K562 (cell line): Measurements from ENCODE around the gene C4A. TPM values are rescaled to one million over a fixed set of nuclear protein-coding genes. Genes with fewer than 3 reads are reported as not detected.

Source experiments
- ARID2 ChIP-seq: fragments of 450-650 bp; IDR thresholded peaks from 2 replicates; pipeline ENCODE4 v1.6.1; 2017; ENCODE audit warnings: antibody characterized with exemption, mild to moderate bottlenecking
- CCNT2 ChIP-seq: IDR thresholded peaks from 2 replicates; pipeline ENCODE4 v1.6.1; 2011; ENCODE audit warnings: borderline replicate concordance, low read depth, mild to moderate bottlenecking, moderate library complexity, mixed read lengths, low read length; ENCODE audit not compliant: insufficient read length; ENCODE audit errors: extremely low read depth
- DPF2 ChIP-seq: fragments of 450-650 bp; IDR thresholded peaks from 2 replicates; pipeline ENCODE4 v1.6.1; 2016
- EHMT2 ChIP-seq: fragments of 450-650 bp; IDR thresholded peaks from 2 replicates; pipeline ENCODE4 v1.6.1; 2018; ENCODE audit warnings: antibody characterized with exemption
- HDAC3 ChIP-seq: fragments of 450-650 bp; IDR thresholded peaks from 2 replicates; pipeline ENCODE4 v1.6.1; 2018; ENCODE audit warnings: borderline replicate concordance, mild to moderate bottlenecking, moderate library complexity; ENCODE audit not compliant: partially characterized antibody
- HDGF ChIP-seq: fragments of 450-650 bp; IDR thresholded peaks from 2 replicates; pipeline ENCODE4 v1.6.1; 2016
- HMGN3 ChIP-seq: IDR thresholded peaks from 2 replicates; pipeline ENCODE4 v1.6.1; 2011; ENCODE audit warnings: borderline replicate concordance, low read depth, mild to moderate bottlenecking, mixed read lengths, low read length; ENCODE audit not compliant: insufficient read length; ENCODE audit errors: extremely low read depth
- MEF2A ChIP-seq: IDR thresholded peaks from 2 replicates; pipeline ENCODE4 v1.6.1; 2011; ENCODE audit warnings: low read depth, mild to moderate bottlenecking, low read length, moderate library complexity; ENCODE audit not compliant: control insufficient read depth
- NCOR1 ChIP-seq: fragments of 450-650 bp; IDR thresholded peaks from 2 replicates; pipeline ENCODE4 v1.6.1; 2016; ENCODE audit warnings: mild to moderate bottlenecking, moderate library complexity
- RAD21 ChIP-seq, 2 experiments: fragments of 250-450 bp in 1 of 2; fragments of 450-650 bp in 1 of 2; sonication (Bioruptor Pico) in 1 of 2; formaldehyde crosslinking in 1 of 2; IDR thresholded peaks in 1 of 2; conservative IDR thresholded peaks in 1 of 2; 2 replicates each; pipeline versions ENCODE4 v1.4.0 to v1.8.0; 2020 to 2022; ENCODE audit warnings: mild to moderate bottlenecking in 2 of 2, moderate library complexity in 1 of 2
- RUNX1 ChIP-seq: sonication (generic); IDR thresholded peaks from 2 replicates; pipeline ENCODE4 v1.6.1; 2016; ENCODE audit warnings: antibody characterized with exemption, low read depth
- SUPT5H ChIP-seq: fragments of 450-650 bp; IDR thresholded peaks from 2 replicates; pipeline ENCODE4 v1.6.1; 2016
- TRIM28 ChIP-seq: fragments of 450-650 bp; IDR thresholded peaks from 2 replicates; pipeline ENCODE4 v1.6.1; 2017
- ZNF143 ChIP-seq: sonication (generic); formaldehyde crosslinking; IDR thresholded peaks from 2 replicates; pipeline ENCODE4 v1.9.0; 2022; ENCODE audit warnings: mild to moderate bottlenecking, missing genetic modification reagents
- ZNF354B ChIP-seq: fragments of 250-450 bp; sonication (Bioruptor Pico); IDR thresholded peaks from 2 replicates; pipeline ENCODE4 v1.4.0; 2020
- ZSCAN32 ChIP-seq: fragments of 450-650 bp; formaldehyde crosslinking; IDR thresholded peaks from 2 replicates; pipeline ENCODE4 v1.4.0; 2020; ENCODE audit warnings: mild to moderate bottlenecking, moderate library complexity
- polyA plus RNA-seq, 8 experiments: library from polyadenylated mRNA; depleted of rRNA in 4 of 8; stranded (reverse) in 5 of 8; unstranded in 3 of 8; fragments of >200 nt; fragmentation: Nextera tagmentation in 2 of 8; fragmentation: Illumina TruSeq in 1 of 8; extraction: Ambion mirVana in 2 of 8; extraction: Trizol in 1 of 8; gene quantifications; 2 replicates each; pipeline versions ENCODE4 v1.2.1 to v1.2.3, GENCODE V29; 2011 to 2014; ENCODE audit warnings: inconsistent platforms in 1 of 8, missing spikeins in 1 of 8
- total RNA-seq, 7 experiments: library from RNA; depleted of rRNA in 6 of 7; stranded (reverse); fragments of >200 nt in 6 of 7; fragmentation: Illumina TruSeq in 2 of 7; extraction: Trizol in 2 of 7; gene quantifications; 2 replicates each; pipeline versions ENCODE4 v1.2.1 to v1.2.3, GENCODE V29; 2011 to 2021; ENCODE audit warnings: low replicate concordance in 1 of 7
- TF ChIP-seq, protein P1 (sequence below): fragments of 250-450 bp; sonication (Bioruptor Pico); IDR thresholded peaks from 2 replicates; pipeline ENCODE4 v1.8.0; 2021; ENCODE audit warnings: mild to moderate bottlenecking, moderate library complexity
- TF ChIP-seq, protein P2 (sequence below): fragments of 250-450 bp; sonication (Bioruptor Pico); IDR thresholded peaks from 2 replicates; pipeline ENCODE4 v1.4.0; 2020; ENCODE audit warnings: mild to moderate bottlenecking, moderate library complexity

C4A gene
- total and polyA plus RNA-seq, 9 of the 15 experiments (the other 6 are each of a cell fraction or from before 2014, with no cell fraction given), result 0.27 to 7.6 (median 5.0) TPM

DNA sequence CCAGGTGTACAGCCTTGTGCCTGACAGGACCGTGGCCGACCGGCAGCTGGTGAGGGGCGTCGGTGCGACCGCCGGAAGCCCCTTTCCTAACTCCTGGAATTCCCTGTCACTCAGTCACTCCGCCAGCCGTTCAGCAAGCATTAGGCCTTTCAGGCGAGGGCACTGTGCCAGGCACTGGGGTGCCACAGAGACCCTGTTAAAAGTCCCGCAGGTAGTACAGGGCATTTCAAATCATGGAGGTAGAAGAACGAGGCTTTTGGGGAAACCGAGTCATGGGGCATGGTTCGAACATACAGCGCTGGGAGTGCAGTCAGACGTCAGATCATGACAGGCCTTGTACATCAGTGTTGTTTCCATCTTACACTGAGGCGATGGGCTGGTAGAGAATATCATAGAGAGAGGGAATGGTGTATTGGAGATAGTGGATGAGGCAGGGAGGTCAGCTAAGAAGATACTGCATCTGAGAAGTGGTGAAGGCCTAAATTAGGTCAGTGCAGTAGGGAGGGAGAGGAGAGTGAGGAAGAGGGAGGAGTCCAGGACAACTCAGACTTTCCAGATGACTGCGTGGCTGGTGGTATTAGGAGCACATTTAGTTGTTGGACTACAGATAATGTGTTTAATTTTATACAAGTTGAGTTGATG lies 9.0 kb upstream of the C4A start (continued):
- TF ChIP-seq ZNF354B (CRISPR knock-in tag), result no peak
- TF ChIP-seq RUNX1, result no peak
- peak; percentile 31 for TF ChIP-seq CCNT2
- TF ChIP-seq MEF2A, result no peak; the same call in 1 of the 2 replicates
- 0 out of 2 replicates have a peak, but pooled peaks have one; percentile 12 for TF ChIP-seq ZNF143
- TF ChIP-seq, protein P1, sequence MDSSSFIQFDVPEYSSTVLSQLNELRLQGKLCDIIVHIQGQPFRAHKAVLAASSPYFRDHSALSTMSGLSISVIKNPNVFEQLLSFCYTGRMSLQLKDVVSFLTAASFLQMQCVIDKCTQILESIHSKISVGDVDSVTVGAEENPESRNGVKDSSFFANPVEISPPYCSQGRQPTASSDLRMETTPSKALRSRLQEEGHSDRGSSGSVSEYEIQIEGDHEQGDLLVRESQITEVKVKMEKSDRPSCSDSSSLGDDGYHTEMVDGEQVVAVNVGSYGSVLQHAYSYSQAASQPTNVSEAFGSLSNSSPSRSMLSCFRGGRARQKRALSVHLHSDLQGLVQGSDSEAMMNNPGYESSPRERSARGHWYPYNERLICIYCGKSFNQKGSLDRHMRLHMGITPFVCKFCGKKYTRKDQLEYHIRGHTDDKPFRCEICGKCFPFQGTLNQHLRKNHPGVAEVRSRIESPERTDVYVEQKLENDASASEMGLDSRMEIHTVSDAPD (CRISPR knock-in tag), result no peak; the same call in 1 of the 2 replicates
- TF ChIP-seq DPF2, result peak; percentile 80
- TF ChIP-seq ARID2, result peak; percentile 38; the same call in 1 of the 2 replicates
- TF ChIP-seq RAD21 (CRISPR knock-in tag; conservative IDR thresholded peaks at IDR 0.05 in 1 of 2, IDR thresholded peaks at IDR 0.05 in 1 of 2), result 0 out of 4 replicates have a peak, but pooled peaks of 1 of the 2 experiments have one; percentile 4
- no peak; the same call in 1 of the 2 replicates for TF ChIP-seq TRIM28
- TF ChIP-seq NCOR1, result peak; percentile 33; the same call in 1 of the 2 replicates
- peak; percentile 84 for TF ChIP-seq SUPT5H
- peak; percentile 18 for TF ChIP-seq HMGN3
- peak; percentile 14 for TF ChIP-seq HDAC3
- TF ChIP-seq ZSCAN32 (CRISPR knock-in tag), result peak; percentile 55; the same call in 1 of the 2 replicates
- peak; percentile 76; the same call in 1 of the 2 replicates for TF ChIP-seq EHMT2
- TF ChIP-seq, protein P2, sequence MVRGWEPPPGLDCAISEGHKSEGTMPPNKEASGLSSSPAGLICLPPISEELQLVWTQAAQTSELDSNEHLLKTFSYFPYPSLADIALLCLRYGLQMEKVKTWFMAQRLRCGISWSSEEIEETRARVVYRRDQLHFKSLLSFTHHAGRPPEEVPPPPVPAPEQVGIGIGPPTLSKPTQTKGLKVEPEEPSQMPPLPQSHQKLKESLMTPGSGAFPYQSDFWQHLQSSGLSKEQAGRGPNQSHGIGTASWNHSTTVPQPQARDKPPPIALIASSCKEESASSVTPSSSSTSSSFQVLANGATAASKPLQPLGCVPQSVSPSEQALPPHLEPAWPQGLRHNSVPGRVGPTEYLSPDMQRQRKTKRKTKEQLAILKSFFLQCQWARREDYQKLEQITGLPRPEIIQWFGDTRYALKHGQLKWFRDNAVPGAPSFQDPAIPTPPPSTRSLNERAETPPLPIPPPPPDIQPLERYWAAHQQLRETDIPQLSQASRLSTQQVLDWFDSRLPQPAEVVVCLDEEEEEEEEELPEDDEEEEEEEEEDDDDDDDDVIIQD (CRISPR knock-in tag), result no peak
- TF ChIP-seq HDGF, result peak; percentile 98
